IPS-11a (cell line): ENCODE results near the gene NAA16.
"Not testable (repeated sequence)": the region's sequence is repeated elsewhere in the genome, so short reads cannot be mapped to it uniquely, and the experiment has no call there.

Source experiments
- H3K4me3 ChIP-seq: one replicate; pipeline ENCODE4 v1.5.1; 2013; ENCODE audit warnings: low read depth, low read length, control low read depth

Gene NAA16

GRCh38 chr13:41352935-41353840 is 42.1 kb downstream of the NAA16 start:
- no peak overlapping the region for H3K4me3 ChIP-seq

DNA sequence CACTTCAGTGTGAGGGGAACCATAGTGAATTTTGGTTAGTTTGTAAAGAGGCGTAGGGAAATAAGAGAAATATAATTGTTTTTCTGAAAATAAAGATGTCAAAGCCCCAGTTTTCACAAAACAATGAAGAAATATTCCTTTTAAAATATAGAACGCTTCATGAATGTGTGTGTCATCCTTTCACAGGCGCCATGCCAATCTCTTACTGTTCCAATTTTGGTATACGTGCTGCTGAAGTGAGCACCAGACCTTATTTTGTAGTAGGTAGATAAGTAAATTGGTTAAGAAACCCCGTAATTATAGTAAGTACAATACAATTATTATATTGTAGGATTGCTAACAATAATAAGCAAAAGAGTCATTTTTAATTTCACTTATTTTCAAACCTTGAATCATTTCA is 43.3 kb downstream of the NAA16 start:
- no peak overlapping the region for H3K4me3 ChIP-seq

DNA sequence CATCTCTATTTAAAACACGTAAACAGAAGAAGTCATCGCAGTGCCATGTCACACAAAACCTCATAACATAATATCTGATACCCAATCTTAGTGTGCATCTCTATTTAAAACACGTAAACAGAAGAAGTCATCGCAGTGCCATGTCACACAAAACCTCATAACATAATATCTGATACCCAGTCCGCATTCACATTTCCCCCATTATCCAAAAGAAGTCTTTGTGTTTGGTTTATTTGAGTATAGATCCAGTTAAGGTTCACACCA is 45.2 kb downstream of the NAA16 start:
- H3K4me3 ChIP-seq: not testable (repeated sequence)

DNA sequence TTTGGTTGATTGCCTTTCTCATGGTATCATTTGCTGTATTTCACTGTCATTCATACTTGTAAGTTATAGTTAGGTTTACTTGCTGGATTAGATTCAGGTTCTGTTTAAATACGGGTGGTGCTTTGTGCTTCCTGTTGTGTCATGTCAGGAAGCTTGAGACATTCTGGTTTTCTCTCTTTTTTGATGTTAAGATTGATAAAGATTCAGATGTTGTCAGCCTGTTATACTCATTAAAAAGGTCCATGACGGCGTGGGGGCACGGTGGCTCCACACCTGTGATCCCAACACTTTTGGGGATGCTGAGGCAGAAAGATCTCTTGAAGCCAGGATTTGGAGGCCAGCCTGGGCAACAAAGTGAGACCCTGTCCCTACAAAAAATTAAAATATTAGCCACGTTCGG is 45.7 kb downstream of the NAA16 start:
- no peak overlapping the region for H3K4me3 ChIP-seq

DNA sequence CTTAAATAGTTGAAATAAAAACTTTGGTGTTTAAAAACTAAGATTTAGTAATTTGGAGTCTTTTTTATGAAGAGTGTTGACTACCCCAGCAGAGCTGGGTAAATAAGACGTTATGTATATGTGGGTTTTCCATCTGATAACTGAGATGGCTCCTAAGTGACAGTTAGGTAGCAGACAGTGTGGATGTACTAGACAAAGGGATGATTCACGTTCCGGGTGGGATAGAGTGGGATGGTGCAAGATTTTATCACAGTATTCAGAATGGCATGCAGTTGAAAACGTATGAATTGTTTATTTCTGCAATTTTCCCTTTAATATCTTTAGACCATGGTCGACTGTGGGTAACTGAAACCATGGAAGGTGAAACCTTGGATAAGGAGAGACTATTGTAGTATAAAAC is 50.4 kb downstream of the NAA16 start:
- H3K4me3 ChIP-seq: no peak overlapping the region

- H3K4me3 ChIP-seq: no peak overlapping the region
These were observed 53.0 kb downstream of the NAA16 start for GRCh38 chr13:41364043-41364442.

- H3K4me3 ChIP-seq: no peak overlapping the region
These were observed 54.6 kb downstream of the NAA16 start for GRCh38 chr13:41365631-41366030.

- H3K4me3 ChIP-seq: no peak overlapping the region
These were observed 59.7 kb downstream of the NAA16 start for GRCh38 chr13:41370736-41371135.

DNA sequence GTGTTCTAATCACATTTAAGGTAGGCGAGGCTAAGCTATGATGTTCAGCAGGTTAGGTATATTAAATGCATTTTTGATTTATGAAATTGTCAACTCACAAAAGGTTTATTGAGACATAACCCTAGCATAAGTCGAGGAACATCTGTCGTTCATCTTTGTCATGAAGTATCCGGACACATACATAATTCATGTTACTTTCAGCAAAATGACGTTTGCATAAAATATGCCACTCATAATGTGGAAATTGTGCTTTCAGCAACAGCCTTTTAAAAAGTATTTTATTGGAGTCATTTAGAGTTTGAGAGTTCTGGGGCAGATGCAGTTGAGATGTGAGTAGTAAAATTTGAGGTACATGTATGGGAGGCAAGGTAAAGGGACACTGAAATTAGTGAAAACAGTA is 66.4 kb downstream of the NAA16 start:
- no peak overlapping the region for H3K4me3 ChIP-seq

GRCh38 chr13:41382431-41382830 is 71.4 kb downstream of the NAA16 start:
- no peak overlapping the region for H3K4me3 ChIP-seq

- no peak overlapping the region for H3K4me3 ChIP-seq
These were observed 72.3 kb downstream of the NAA16 start for GRCh38 chr13:41383386-41383785.

- H3K4me3 ChIP-seq: no peak overlapping the region
These were observed 73.9 kb downstream of the NAA16 start for GRCh38 chr13:41384749-41385503.

DNA sequence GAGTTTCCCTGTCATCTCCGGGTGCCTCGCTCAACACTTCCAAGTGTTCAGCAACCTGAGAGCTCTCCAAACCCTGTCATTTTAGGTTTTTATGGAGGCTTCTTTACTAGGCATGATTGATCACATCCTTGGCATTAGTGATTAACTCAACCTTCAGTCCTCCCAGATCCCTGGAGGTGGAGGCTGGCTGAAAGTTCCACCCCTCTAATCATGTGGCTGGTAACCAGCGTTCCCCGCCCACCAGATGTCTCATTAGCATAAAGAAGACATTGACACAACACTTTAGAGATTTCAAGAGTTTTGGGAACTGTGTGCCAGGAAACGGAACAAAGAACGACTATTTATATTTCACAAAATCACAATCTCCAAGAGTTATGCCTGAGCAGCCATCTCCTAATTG is 75.1 kb downstream of the NAA16 start:
- no peak overlapping the region for H3K4me3 ChIP-seq

- no peak overlapping the region for H3K4me3 ChIP-seq
These were observed 76.5 kb downstream of the NAA16 start for GRCh38 chr13:41387576-41387975.

- no peak overlapping the region for H3K4me3 ChIP-seq
These were observed 77.2 kb downstream of the NAA16 start for GRCh38 chr13:41388143-41388881.

DNA sequence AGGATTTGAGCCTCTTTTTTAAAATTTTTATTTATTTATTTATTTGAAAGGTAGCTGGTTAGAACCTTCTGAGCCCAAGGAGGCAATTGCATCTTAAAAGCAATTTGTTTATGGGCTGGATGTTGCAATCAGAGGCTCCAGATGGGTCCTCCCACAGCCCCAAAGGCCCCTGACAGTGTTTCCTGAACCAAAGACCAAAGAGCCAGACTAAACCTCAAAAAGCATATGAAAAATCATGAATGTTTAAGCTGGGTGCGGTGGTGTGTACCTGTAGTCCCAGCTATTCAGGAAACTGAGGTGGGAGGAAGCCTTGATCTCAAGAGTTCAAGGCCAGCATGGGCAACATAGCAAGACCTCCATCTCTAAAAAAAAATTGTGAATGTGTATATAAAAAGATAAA is 78.5 kb downstream of the NAA16 start:
- H3K4me3 ChIP-seq: no peak overlapping the region

DNA sequence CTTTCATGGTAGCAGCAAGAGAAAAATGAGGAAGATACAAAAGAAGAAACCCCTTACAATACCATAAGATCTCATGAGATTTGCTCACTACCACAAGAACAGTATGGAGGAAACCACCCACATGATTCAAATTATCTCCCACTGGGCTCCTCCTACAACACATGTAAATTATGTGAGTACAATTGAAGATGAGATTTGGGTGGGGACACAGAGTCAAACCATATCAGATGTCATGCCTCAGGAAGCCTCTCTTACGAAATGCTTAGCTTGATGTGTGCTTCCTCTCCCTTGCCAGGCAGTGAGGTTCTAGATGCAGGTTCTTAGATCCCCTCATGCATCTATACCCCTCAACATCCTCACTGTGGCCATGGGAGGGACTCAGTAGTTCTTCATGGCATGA is 83.1 kb downstream of the NAA16 start:
- H3K4me3 ChIP-seq: no peak overlapping the region

- H3K4me3 ChIP-seq: no peak overlapping the region
These were observed 87.6 kb downstream of the NAA16 start for GRCh38 chr13:41398494-41399170.

GRCh38 chr13:41401366-41401765 is 90.3 kb downstream of the NAA16 start:
- no peak overlapping the region for H3K4me3 ChIP-seq

- no peak overlapping the region for H3K4me3 ChIP-seq
These were observed 91.8 kb downstream of the NAA16 start for GRCh38 chr13:41402691-41403511.
